Measurements from ENCODE around the gene SIRT7.
"Not testable (repeated sequence)": the region's sequence is repeated elsewhere in the genome, so short reads cannot be mapped to it uniquely, and the experiment has no call there.

Gene SIRT7

DNA sequence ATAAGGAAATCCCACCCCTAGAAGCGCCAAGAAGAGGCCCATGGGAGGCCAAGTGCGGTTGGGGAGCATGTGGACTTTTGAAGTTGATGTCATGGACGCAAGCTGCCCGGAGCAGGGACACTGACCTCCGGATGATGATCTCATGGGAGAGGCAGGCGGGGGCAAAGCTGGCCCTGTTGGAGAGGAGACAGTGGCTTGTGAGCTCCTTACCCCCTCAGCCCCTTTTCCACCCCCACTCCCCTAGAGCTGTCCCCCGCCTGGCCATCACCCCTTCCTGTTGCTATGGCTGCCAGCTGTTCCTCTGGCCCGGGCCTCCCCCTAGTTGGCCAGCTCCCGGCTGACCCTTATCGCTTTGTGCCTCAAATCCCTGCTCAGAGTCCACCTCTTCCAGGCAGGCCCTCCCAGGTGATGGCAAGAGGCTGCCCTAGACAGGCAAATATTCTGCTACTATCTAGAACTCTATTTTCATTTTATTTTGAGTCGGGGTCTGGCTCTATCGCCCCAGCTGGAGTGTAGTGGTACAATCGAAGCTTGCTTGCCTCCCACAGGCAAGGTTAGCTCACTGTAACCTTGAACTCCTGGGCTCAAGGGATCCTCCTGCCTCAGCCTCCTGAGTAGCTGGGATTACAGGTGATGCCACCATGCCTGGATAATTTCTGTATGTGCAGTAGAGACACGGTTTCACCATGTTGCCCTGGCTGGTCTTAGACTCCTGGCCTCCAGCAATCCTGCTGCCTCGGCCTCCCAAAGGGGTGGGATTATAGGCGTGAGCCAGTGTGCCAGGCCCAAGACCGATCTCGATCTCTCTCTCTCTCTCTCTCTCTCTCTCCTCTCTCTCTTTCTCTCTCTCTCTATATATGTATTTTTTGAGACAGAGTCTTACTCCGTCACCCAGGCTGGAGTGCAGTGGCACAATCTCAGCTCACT is 36.4 kb upstream of the SIRT7 start:
- no peak for DNase-seq

DNA sequence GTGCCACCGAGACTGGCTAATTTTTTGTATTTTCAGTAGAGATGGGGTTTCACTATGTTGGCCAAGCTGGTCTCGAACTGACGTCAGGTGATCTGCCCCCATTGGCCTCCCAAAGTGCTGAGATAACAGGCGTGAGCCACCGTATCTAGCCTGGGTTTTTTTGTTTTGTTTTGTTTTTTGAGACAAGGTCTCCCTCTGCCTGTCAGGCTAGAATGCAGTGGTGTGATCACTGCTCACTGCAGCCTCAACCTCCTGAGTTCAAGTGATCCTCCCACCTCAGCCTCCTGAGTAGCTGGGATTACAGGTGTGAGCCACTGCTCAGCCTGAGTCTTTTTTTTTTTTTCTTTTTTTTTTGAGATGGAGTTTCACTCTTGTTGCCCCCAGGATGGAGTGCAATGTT is 35.5 kb upstream of the SIRT7 start:
- not testable (repeated sequence) for DNase-seq

GRCh38 chr17:81952792-81953228 is 34.8 kb upstream of the SIRT7 start:
- DNase-seq, result no peak

DNA sequence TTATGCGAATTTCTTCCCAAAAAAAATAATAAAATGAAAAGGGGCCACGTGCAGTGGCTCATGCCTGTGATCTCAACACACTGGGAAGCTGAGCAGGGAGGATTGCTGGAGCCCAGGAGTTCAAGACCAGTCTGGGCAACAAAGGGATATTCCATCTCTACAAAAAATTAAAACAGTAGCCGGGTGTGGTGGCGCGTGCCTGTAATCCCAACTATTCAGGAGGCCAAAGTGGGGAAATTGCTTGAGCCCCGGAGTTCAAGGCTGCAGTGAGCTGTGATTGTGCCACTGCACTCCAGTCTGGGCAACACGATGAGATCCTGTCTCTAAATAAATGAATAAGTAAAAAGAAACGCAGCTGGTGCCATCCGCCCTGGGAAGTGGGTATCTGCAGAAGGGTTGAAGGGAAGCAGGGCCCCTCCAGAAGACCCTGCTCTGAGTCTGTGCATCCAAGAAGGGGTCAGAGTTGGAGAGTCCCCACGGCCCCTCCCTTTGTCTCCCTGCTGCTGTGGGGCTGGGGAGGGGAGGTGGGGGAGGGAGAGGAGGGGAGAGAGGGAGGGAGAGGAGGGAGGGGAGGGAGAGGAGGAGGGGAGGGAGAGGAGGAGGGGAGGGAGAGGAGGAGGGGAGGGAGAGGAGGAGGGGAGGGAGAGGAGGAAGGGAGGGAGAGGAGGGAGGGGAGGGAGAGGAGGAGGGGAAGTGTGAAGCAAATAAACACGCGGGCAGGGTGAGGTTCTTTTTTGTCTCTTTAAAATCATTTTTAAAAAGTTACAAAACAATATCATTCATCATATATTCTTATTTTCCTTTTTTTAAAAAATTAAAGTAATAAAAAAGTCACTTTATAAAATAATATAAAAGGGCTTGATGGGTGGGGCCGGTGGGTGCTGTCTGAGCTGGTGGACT is 34.1 kb upstream of the SIRT7 start:
- DNase-seq, result no peak

DNA sequence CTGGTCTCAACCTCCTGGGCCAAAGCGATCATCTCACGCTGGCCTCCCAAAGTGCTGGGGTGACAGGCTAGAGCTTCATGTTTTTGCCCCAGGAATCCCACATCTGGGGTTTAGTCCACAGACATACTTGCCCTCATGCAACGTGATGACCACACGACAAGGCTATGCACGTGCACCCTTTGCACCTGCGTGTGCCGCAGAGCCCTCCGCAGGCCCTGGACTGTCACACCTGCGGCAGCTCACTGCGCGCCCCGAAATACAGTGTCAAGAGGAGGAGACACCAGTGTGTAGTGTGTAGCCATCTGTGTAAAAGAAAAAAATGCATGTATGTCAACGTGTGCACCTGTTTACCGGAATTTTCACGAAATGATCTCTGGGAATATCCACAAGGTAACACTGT is 32.5 kb upstream of the SIRT7 start:
- no peak for DNase-seq

DNA sequence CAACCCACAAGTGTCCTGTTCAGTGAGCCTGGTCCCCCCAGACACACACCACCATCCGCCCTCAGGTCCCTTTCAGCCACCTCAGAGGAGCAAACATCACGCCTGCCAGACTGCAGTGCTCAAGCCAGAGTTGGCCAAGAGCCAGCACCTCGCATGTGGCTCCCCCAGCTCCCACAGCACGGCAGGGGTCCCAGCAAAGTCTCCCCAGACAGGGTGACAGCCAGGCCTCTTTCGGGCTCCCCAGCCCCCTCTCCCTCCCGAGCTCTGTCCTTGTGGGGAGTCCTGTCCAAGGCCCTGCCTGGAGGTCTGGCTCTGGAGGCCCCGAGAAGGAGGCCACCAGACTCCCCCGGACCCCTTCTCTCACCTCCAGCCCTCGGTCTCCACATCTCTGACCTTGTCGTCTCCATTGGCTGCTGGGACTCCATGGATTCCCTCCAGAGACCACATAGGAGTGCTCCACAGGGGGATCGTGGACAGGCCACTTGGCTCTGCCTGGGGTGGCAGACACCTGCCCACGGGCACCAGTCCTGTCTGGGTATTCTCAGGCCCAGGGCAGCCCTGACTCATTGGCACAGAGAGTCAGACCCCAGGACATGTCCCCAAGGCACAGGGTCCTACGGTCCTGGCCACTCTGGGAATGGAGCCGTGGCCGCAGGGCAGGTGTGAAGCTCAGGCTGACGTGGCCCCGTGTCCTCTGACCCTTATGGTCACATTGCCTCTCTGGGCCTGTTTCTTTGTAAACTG is 30.8 kb upstream of the SIRT7 start:
- DNase-seq, result no peak

GRCh38 chr17:81947189-81947588 is 29.2 kb upstream of the SIRT7 start, which contains the start of gene MYADML2:
Gene MYADML2, minus strand, starts transcription at chr17:81947233. Its CDS starts 5,492 bp downstream, at chr17:81941741.
- DNase-seq, result no peak

DNA sequence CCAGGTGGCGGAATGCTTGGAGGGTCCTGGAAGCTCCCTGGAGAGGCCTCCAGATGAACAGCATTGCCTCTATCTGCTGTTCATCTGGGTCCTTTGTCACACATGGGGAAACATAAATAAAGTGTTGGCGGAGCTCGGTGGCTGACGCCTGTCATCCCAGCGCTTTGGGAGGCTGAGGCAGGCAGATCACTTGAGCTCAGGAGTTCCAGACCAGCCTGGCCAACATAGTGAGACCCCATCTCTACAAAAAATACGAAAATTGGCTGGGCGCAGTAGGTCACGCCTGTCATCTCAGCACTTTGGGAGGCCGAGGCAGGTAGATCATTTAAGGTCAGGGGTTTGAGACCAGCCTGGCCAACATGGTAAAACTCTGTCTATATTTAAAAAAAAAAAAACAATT is 26.9 kb upstream of the SIRT7 start:
- DNase-seq, result no peak

DNA sequence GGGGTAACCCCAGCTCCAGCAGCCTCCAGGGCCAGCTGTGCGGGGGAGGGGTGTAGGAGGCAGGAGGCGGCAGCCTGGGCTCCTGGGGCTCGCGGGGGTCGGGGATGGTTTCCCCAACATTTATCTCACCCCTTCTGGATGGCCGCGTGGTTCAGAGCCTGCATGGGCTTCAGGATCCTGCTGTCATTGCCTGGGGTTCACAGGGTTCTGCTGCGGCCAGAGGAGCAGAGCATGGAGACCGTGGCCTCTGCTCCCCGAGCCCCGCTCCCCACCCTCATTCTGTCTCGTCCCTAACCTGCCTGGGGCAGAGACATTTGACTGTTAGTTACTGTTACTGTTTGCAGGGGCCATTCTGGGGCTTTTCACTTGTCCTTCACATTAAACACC is 24.2 kb upstream of the SIRT7 start:
- no peak for DNase-seq

DNA sequence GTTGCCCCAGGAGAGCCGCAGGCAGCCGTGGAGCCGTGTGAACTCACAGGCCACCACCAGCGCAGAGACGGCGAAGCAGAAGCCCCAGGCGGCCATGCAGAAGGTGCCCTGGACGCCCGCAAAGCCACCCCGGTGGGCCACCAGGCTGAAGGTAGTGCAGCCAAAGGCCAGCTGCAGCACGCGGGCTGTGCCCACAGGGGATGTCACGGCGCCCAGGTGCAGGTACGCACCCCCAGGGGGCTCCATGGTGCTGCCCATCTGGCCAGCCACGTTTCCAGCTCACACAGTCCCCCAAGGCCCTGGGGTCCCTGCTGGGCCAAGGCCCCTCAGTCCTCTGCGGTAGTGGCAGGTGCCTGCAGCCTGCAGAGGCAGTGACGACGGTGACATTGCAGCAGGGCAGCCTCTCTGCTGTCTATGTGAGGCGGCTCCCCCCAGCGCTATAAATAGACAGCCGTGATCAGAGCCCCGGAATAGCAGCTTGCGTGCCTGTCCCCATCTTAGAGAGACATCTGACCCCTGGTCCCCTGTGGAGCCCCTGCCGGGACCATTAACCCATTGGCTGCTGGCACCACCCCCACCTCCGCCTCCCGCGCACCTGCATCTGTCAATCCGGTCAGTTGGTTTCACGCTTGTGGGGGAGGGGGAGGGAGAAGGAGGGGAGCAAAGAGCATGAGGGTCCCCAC is 23.6 kb upstream of the SIRT7 start:
- no peak for DNase-seq

DNA sequence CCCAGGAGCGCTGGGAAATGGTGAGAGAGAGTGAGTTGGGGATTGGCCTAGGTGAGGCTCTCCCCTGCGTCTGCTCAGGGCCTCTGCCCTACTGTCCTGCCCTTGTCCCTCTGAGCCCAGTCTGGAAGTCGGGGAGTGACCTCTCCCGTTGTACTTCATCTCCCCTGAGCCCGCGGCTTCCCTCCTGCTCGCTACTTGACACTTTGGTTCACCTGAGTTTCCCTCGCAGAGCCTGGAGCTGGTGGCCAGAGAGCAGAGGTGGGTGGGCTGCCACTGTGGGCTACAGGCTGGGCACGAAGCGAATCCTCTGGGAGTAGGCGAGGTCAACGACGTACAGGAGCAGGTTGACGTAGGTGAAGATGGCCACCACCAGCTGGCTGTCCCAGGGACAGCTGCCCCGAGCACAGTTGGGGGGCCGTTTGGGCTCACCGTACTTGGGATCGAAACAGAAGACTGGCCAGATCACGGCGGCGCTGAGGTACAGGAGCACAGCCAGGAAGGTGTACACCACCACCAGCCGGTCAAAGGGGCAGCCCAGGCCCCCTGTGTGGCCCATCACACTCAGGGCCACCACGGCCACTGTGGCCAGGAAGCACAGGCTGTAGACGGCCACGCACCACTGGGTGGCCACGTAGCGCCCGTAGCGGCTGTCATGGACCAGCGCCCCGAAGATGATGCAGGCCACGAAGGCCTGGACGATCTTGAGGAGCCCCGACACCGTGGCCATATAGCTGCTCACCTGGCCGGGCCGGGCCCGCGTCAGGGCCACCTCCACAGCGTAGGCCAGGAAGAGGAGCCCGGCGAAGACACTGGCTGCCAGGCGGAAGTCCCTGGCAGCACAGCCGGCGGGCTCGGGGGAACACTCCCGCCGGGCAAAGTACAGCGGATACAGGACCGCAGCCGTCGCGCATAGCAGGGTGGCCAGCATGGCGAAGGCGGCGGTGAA is 22.8 kb upstream of the SIRT7 start:
- DNase-seq, result no peak

DNA sequence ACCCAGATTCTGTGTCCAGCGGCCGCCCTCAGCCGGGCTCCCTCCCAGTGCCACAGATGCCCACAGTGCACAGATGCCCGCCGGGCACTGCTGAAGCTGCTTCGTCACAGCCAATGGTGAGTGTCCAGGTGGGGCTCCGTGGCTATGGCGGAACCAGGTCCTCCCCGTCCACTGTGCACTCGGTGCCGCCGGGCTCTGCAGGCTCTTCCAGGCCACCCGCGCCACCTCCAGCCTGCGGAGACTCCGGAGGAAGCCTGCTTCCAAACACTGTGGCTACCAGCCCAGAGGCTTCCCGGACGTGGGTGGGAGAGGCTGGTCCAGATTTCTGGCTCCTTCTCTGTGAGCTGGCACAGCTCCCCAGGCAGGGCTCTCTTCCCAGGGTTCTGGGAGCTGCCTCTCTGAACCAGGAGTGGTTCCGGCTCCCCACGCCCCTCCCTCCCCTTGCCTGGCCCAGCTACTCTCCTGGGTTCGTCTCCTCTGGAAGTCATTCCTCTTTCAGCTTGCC is 22.0 kb upstream of the SIRT7 start:
- no peak for DNase-seq

GRCh38 chr17:81939218-81939617 is 21.2 kb upstream of the SIRT7 start:
- DNase-seq, result no peak

GRCh38 chr17:81935709-81936084 is 17.7 kb upstream of the SIRT7 start:
- DNase-seq, result no peak

DNA sequence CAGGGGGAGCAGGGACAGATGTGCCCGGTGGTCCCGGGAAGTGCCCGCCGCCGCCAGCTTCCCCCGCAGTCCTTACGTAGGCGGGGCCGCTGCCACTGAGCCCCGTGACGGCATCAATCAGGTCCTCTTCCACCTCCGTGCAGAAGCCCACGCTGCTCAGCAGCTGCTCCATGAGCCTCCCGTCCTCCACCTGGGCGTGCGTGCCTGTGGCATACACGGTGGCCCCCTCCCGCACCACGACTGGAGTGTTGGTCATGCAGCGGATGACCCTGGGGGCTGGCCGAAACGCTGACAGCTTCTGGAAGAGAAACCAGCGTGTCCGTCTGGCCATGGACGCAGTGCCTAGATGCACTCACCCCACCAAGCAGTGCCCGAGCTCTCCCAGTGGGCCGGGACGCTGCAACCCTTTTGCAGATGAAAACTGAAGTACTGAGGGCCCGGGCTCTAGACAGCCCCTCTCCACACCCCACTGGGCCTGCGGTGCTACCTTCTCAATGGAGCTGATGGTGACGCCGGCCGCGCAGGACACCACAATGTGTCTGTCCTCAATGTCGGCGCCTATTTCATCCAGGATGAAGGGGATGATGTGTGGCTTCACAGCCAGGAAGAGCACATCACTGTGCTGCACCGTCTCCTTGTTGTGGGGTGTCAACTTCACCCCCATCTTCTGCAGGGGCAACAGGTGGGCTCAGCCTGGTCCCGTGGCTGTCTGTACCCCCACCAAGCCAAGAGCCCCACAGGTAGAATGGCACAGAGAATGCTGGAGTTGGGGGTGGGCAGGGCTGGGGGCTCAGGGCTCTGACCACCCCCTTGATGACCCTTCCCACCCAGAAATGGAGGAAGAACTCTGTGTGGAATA is 17.1 kb upstream of the SIRT7 start:
- no peak for DNase-seq

- DNase-seq, result no peak
These were observed 16.3 kb upstream of the SIRT7 start for GRCh38 chr17:81934098-81934757.

- DNase-seq, result no peak
These were observed 15.3 kb upstream of the SIRT7 start for GRCh38 chr17:81933178-81933699.

- DNase-seq, result no peak
These were observed 14.5 kb upstream of the SIRT7 start for GRCh38 chr17:81932333-81932983.
